ENCODE data around the gene RECQL5. TPM values are rescaled to one million over a fixed set of nuclear protein-coding genes. Genes with fewer than 3 reads are reported as not detected.
A peak's percentile ranks its signal among the peaks of the same experiment; 100 is the strongest.

RECQL5 gene
- 17.3 TPM for total RNA-seq
- long read RNA-seq, transcript RECQL5-201 (20 exons, 3,704 nt), result major isoform, 7 of 22 reads
- long read RNA-seq, partial matches to known transcripts, result 3 of 22 reads
- long read RNA-seq, other reads (novel, unspliced or antisense), result 12 of 22 reads

- no peak for TF ChIP-seq CTCF (IDR thresholded peaks at IDR 0.05; ENCODE audit: borderline replicate concordance)
- H3K4me1 ChIP-seq, result peaks cover 52% of the 10 kb centered on the region
- H3K4me3 ChIP-seq, result peak within 1 kb of the TSS; percentile 94
- peaks cover 51% of the 10 kb centered on the region for H3K36me3 ChIP-seq
- peak within 1 kb of the TSS; percentile 90 for H3K27ac ChIP-seq (replicated peaks)
- no peaks in the 10 kb centered on the region for H3K9me3 ChIP-seq (replicated peaks)
- peak; percentile 97 for DNase-seq
- intact Hi-C loops (cut with micrococcal nuclease), result no loop called here
- no peaks in the 10 kb centered on the region for H3K27me3 ChIP-seq (ENCODE audit: low read depth)
Measured at GRCh38 chr17:75666959-75667790, at the start of gene RECQL5, which contains the start of gene SAP30BP. TSS of gene RECQL5 (minus strand) at chr17:75667154. CDS start at chr17:75666557, 597 bp downstream. TSS of gene SAP30BP (plus strand) at chr17:75667338. CDS start at chr17:75667373, 35 bp downstream.

- no peak for TF ChIP-seq CTCF (IDR thresholded peaks at IDR 0.05; ENCODE audit: borderline replicate concordance)
- intact Hi-C loops (cut with micrococcal nuclease), result no loop called here
- no peaks in the 10 kb centered on the region for H3K9me3 ChIP-seq (replicated peaks)
Measured at GRCh38 chr17:75712446-75712845, 45.5 kb upstream of the RECQL5 start.

GRCh38 chr17:75707079-75707571 lies 40.2 kb upstream of the RECQL5 start:
- H3K27me3 ChIP-seq (ENCODE audit: low read depth), result no peaks in the 10 kb centered on the region
- peaks cover 43% of the 10 kb centered on the region for H3K4me1 ChIP-seq
- H3K9me3 ChIP-seq (replicated peaks), result no peaks in the 10 kb centered on the region
- H3K27ac ChIP-seq (replicated peaks), result peak overlapping the region; percentile 78
- TF ChIP-seq CTCF (IDR thresholded peaks at IDR 0.05; ENCODE audit: borderline replicate concordance), result no peak
- DNase-seq, result peak; percentile 53
- H3K4me3 ChIP-seq, result no peak overlapping the region
- H3K36me3 ChIP-seq, result peaks cover 68% of the 10 kb centered on the region
- intact Hi-C loops (cut with micrococcal nuclease), result no loop called here

More at GRCh38 chr17:75712446-75712845, 45.5 kb upstream of the RECQL5 start:
- Histone ChIP-seq H3K4me1 (peaks cover 10% of the 10 kb centered on the region), H3K27ac (replicated peaks) (no peak overlapping the region), H3K27me3 (ENCODE audit: low read depth) (peaks cover 4% of the 10 kb centered on the region), H3K36me3 (peaks cover 16% of the 10 kb centered on the region), H3K4me3 (no peak overlapping the region)
- DNase-seq, result no peak

- no peaks in the 10 kb centered on the region for H3K27me3 ChIP-seq (ENCODE audit: low read depth)
- peaks cover 52% of the 10 kb centered on the region for H3K4me1 ChIP-seq
- peaks cover 76% of the 10 kb centered on the region for H3K36me3 ChIP-seq
- DNase-seq, result no peak
- H3K4me3 ChIP-seq, result no peak overlapping the region
- H3K9me3 ChIP-seq (replicated peaks), result no peaks in the 10 kb centered on the region
- no peak for TF ChIP-seq CTCF (IDR thresholded peaks at IDR 0.05; ENCODE audit: borderline replicate concordance)
- H3K27ac ChIP-seq (replicated peaks), result peak overlapping the region; percentile 78
- intact Hi-C loops (cut with micrococcal nuclease), result no loop called here
Measured at GRCh38 chr17:75706042-75706728, 39.2 kb upstream of the RECQL5 start.

Measured in left ventricle myocardium inferior (tissue), 1 donor.